IMR-90 (cell line): Measurements from ENCODE around the gene SCN10A. TPM values are rescaled to one million over a fixed set of nuclear protein-coding genes. Genes with fewer than 3 reads are reported as not detected.
A peak's percentile ranks its signal among the peaks of the same experiment; 100 is the strongest.

ENCODE experiments used
- ATAC-seq: fragments of 200-7000 bp; cut with Tn5 transposase; 2 replicates; pipeline ENCODE4 v1.9.1; 2020; ENCODE audit warnings: low read depth, mild to moderate bottlenecking, moderate library complexity
- BruUV-seq: library from RNA; stranded (reverse); fragments of 400-500 nt; replicated peaks from 2 replicates; lab custom pipeline; 2021; lab: Mats Ljungman, UMichigan
- CTCF ChIA-PET: fragments of 300-600 bp; formaldehyde crosslinking; extraction: SDS; loops from one replicate; lab custom pipeline; 2021; ENCODE audit warnings: antibody characterized with exemption; lab: Yijun Ruan, JAX
- POLR2A ChIA-PET: fragments of 300-600 bp; sonication (Branson Sonifier 250); formaldehyde crosslinking; loops from one replicate; lab custom pipeline; 2022; ENCODE audit warnings: antibody characterized with exemption; ENCODE audit not compliant: unreplicated experiment; lab: Charles Lee
- DNase-seq: peaks from one replicate; pipeline ENCODE4 v3.0.0; 2013
- H2AFZ ChIP-seq: replicated peaks from 2 replicates; pipeline ENCODE3; 2013; ENCODE audit warnings: low read length, mild to moderate bottlenecking; ENCODE audit not compliant: poor library complexity
- H2AK5ac ChIP-seq: 2 replicates; pipeline ENCODE4 v1.6.1; 2013; ENCODE audit warnings: low read depth, low read length, inconsistent platforms
- H2AK9ac ChIP-seq: replicated peaks from 2 replicates; pipeline ENCODE3; 2013; ENCODE audit warnings: mild to moderate bottlenecking, low read depth, low read length, moderate library complexity; ENCODE audit not compliant: poor library complexity
- H2BK120ac ChIP-seq: 2 replicates; pipeline ENCODE4 v1.6.1; 2013; ENCODE audit warnings: low read depth, low read length, inconsistent platforms
- H2BK15ac ChIP-seq: 3 replicates; pipeline ENCODE4 v1.6.1; 2013; ENCODE audit warnings: low read depth, low read length, inconsistent platforms
- H2BK20ac ChIP-seq: 2 replicates; pipeline ENCODE4 v1.6.1; 2013; ENCODE audit warnings: low read depth, mild to moderate bottlenecking, inconsistent platforms, low read length, moderate library complexity
- H2BK5ac ChIP-seq: 2 replicates; pipeline ENCODE4 v1.6.1; 2013; ENCODE audit warnings: mild to moderate bottlenecking, low read depth, low read length, inconsistent platforms; ENCODE audit not compliant: poor library complexity, severe bottlenecking
- H3K14ac ChIP-seq: replicated peaks from 2 replicates; pipeline ENCODE4 v1.6.1; 2013; ENCODE audit warnings: low read depth, low read length, inconsistent platforms
- H3K18ac ChIP-seq: 2 replicates; pipeline ENCODE4 v1.6.1; 2013; ENCODE audit warnings: low read depth, low read length, control low read depth
- H3K23ac ChIP-seq: 2 replicates; pipeline ENCODE4 v1.6.1; 2013; ENCODE audit warnings: low read depth, low read length, inconsistent platforms
- H3K27ac ChIP-seq: 2 replicates; pipeline ENCODE4 v1.5.1; 2013; ENCODE audit warnings: mild to moderate bottlenecking, control low read depth, low read length; ENCODE audit not compliant: insufficient read depth
- H3K27me3 ChIP-seq: 2 replicates; pipeline ENCODE4 v1.6.1; 2013; ENCODE audit warnings: low read length; ENCODE audit not compliant: control insufficient read depth, insufficient read depth
- H3K36me3 ChIP-seq: 2 replicates; pipeline ENCODE4 v1.6.1; 2013; ENCODE audit warnings: low read length, mixed read lengths; ENCODE audit not compliant: control insufficient read depth, insufficient read depth
- H3K4ac ChIP-seq: 2 replicates; pipeline ENCODE4 v1.6.1; 2013; ENCODE audit warnings: low read depth, low read length, inconsistent platforms
- H3K4me1 ChIP-seq: 2 replicates; pipeline ENCODE4 v1.6.1; 2013; ENCODE audit warnings: low read length, mixed read lengths; ENCODE audit not compliant: control insufficient read depth, insufficient read depth
- H3K4me2 ChIP-seq: 2 replicates; pipeline ENCODE4 v1.6.1; 2013; ENCODE audit warnings: low read depth, mild to moderate bottlenecking, control low read depth, low read length, moderate library complexity
- H3K4me3 ChIP-seq: 2 replicates; pipeline ENCODE4 v1.5.1; 2013; ENCODE audit warnings: low read depth, mild to moderate bottlenecking, control low read depth, low read length, moderate library complexity; ENCODE audit not compliant: insufficient read depth
- H3K56ac ChIP-seq: 2 replicates; pipeline ENCODE4 v1.6.1; 2013; ENCODE audit warnings: low read length, inconsistent platforms; ENCODE audit not compliant: insufficient read depth; ENCODE audit errors: extremely low read depth
- H3K79me1 ChIP-seq, 2 experiments: 2 replicates each; pipeline ENCODE4 v1.6.1; 2013; ENCODE audit warnings: low read length in 2 of 2, inconsistent platforms in 1 of 2, low read depth in 1 of 2
- H3K9ac ChIP-seq: 2 replicates; pipeline ENCODE4 v1.6.1; 2013; ENCODE audit warnings: low read depth, low read length, control low read depth
- H3K9me1 ChIP-seq: 2 replicates; pipeline ENCODE4 v1.6.1; 2013; ENCODE audit warnings: low read length, inconsistent platforms; ENCODE audit not compliant: insufficient read depth
- H3K9me3 ChIP-seq: 2 replicates; pipeline ENCODE4 v1.6.1; 2013; ENCODE audit warnings: low read length; ENCODE audit not compliant: control insufficient read depth, insufficient read depth
- H4K20me1 ChIP-seq: 2 replicates; pipeline ENCODE4 v1.6.1; 2013; ENCODE audit warnings: low read length, inconsistent platforms; ENCODE audit not compliant: insufficient read depth
- H4K5ac ChIP-seq: 2 replicates; pipeline ENCODE4 v1.6.1; 2013; ENCODE audit warnings: mild to moderate bottlenecking, low read depth, low read length, control low read depth
- H4K8ac ChIP-seq, 2 experiments: 2 replicates each; pipeline ENCODE4 v1.6.1; 2013; ENCODE audit warnings: low read depth in 2 of 2, low read length in 2 of 2, control low read depth in 1 of 2, inconsistent platforms in 1 of 2
- H4K91ac ChIP-seq: 2 replicates; pipeline ENCODE4 v1.6.1; 2013; ENCODE audit warnings: low read depth, low read length, inconsistent platforms; ENCODE audit not compliant: insufficient read depth
- BHLHE40 ChIP-seq: fragments of 150-350 bp; IDR thresholded peaks from 2 replicates; pipeline ENCODE4 v1.6.1; 2016; ENCODE audit warnings: mild to moderate bottlenecking, low read depth, low read length
- CEBPB ChIP-seq: IDR thresholded peaks from 2 replicates; pipeline ENCODE4 v1.6.1; 2012; ENCODE audit warnings: low read depth, low read length, improper control_type of control experiment
- MAFK ChIP-seq: IDR thresholded peaks from 2 replicates; pipeline ENCODE4 v1.6.1; 2012; ENCODE audit warnings: low read depth, low read length, improper control_type of control experiment
- NFE2L2 ChIP-seq: fragments of 150-350 bp; IDR thresholded peaks from 2 replicates; pipeline ENCODE4 v1.6.1; 2016; ENCODE audit warnings: low read depth, mild to moderate bottlenecking, low read length
- RAD21 ChIP-seq: IDR thresholded peaks from 2 replicates; pipeline ENCODE4 v1.6.1; 2012; ENCODE audit warnings: low read length, improper control_type of control experiment
- WGBS, 2 experiments: methylation state at CpG; one replicate each; pipeline versions ENCODE4 v1.1.5 to v1.1.7; 2013; ENCODE audit warnings: missing lambda C conversion rate in 2 of 2; ENCODE audit not compliant: insufficient read length in 1 of 2; ENCODE audit errors: extremely low coverage in 2 of 2; 5-methylcytosine and 5-hydroxymethylcytosine counted together
- dilution Hi-C: fragments of 300-500 bp; cut with HindIII; formaldehyde crosslinking; loops from one replicate; pipeline ENCODE4 v1.14.3; 2018; ENCODE audit warnings: low sequenced_read_pairs; ENCODE audit not compliant: unreplicated experiment
- in situ Hi-C: fragments of 300-500 bp; cut with MboI; formaldehyde crosslinking; loops from 3 replicates; pipeline ENCODE4 v1.14.3; 2019; ENCODE audit warnings: low sequenced_read_pairs, inconsistent platforms, mixed read lengths
- intact Hi-C: fragments of 100-400 bp; cut with micrococcal nuclease; formaldehyde crosslinking; loops from 2 replicates; pipeline ENCODE4 v1.10.0; 2022
- polyA plus RNA-seq, 3 experiments: library from polyadenylated mRNA; depleted of rRNA; stranded (reverse); fragments of >200 nt; gene quantifications; 2 replicates each; pipeline ENCODE4 v1.2.3, GENCODE V29; 2012; ENCODE audit warnings: low replicate concordance in 1 of 3
- total RNA-seq: library from RNA; depleted of rRNA; stranded (reverse); fragments of >200 nt; gene quantifications from 2 replicates; pipeline ENCODE4 v1.2.3, GENCODE V29; 2012
- TF ChIP-seq, protein P1 (sequence below): conservative IDR thresholded peaks from 2 replicates; pipeline ENCODE4 v1.5.1; 2012; ENCODE audit warnings: mild to moderate bottlenecking, low read depth, low read length, improper control_type of control experiment

SCN10A gene
- total and polyA plus RNA-seq, 2 of the 4 experiments (the other 2 are of a cell fraction), result not detected

DNA sequence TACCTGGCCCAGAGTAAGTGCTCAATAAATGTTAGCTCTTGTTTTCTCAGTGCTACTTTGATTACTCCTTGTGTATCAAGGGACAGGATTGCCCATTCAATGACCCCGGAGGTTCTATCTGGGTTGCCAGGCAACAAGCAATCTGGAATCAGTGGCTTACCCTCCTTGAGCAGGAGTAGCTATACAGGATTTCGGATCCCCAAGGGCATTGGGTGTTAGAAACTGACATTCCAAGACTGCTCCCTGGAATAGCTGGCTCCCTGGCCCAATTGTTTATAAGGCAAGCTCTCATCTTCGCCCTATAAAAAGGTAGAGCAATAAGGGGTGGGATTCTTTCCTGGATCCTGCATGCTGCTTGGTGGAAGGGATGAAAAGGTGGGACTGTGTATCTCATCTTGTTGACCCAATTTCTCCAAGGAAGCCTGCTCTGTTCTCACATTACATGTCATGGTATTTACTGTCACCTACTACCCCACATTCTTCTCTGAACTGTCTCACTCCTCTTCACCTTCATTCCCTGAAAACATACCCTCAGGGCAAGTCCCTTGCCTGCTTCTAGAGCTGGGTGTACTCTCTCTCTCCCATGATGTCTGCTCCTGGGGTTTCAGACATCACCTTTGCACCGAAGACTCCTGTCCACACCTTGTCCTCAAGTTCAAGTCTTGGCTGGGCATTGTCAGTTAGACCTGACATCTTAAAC lies 26.4 kb upstream of the SCN10A start (continued):
- TF ChIP-seq MAFK, result no peak

DNA sequence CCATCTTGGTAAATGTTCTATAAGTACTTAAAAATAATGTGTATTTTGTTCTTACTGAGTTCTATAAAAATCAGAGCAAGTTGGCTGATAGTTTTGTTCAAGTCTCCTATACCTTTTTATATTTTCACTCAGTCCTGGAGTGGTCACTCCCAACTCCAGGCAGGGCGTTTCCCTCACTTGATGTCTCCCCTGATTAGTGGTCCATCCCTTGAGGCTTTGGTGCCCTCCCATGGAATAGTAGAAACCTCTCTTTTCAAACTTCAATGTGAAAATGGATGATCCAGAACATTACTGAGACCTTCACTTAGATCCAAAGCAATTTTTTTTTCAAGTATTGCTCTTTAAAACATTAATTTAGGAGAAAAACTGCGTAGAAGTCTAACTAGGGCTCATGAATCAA lies 25.0 kb upstream of the SCN10A start:
- POLR2A ChIA-PET, result no interaction called here
- no peak overlapping the region for H2BK20ac ChIP-seq
- WGBS, 2 experiments, result 20% methylated on average over 1 of the region's 2 CpGs; no CpG with 5 or more reads in 1 of the 2 experiments
- H3K4ac ChIP-seq, result no peak overlapping the region
- H3K18ac ChIP-seq, result no peak overlapping the region
- BruUV-seq, result no TSS peak
- CTCF ChIA-PET, result interaction anchor here (0.9 kb wide), 1 partner anchor 108 kb away, joined by 3 read pairs; no protein-coding TSS in a partner anchor
- no peak overlapping the region for H2AFZ ChIP-seq
- peaks cover 12% of the 10 kb centered on the region for H3K27me3 ChIP-seq
- intact Hi-C loops (loop anchor here (5.0 kb wide), 2 partner anchors 154 to 494 kb away; partner anchors contain the start of gene XYLB), dilution Hi-C loops (no loop called here), in situ Hi-C loops (loop anchor here (5.0 kb wide), 1 partner anchor 319 kb away; no protein-coding TSS in a partner anchor)
- H3K4me3 ChIP-seq, result no peak overlapping the region
- H3K9ac ChIP-seq, result no peak overlapping the region
- peaks cover 7% of the 10 kb centered on the region for H3K9me1 ChIP-seq
- DNase-seq (no peak), ATAC-seq (no peak)
- H3K23ac ChIP-seq, result no peak overlapping the region
- no peak overlapping the region for H2AK5ac ChIP-seq
- H4K20me1 ChIP-seq, result no peaks in the 10 kb centered on the region
- no peak overlapping the region for H4K91ac ChIP-seq
- no peak overlapping the region for H3K14ac ChIP-seq
- no peak overlapping the region for H3K56ac ChIP-seq
- H3K4me1 ChIP-seq, result peaks cover 5% of the 10 kb centered on the region
- no peak overlapping the region for H2AK9ac ChIP-seq
- no peak overlapping the region for H2BK120ac ChIP-seq
- no peak overlapping the region for H4K5ac ChIP-seq
- no peaks in the 10 kb centered on the region for H3K79me1 ChIP-seq
- no peaks in the 10 kb centered on the region for H3K36me3 ChIP-seq
- no peak overlapping the region for H4K8ac ChIP-seq
- H2BK5ac ChIP-seq, result no peak overlapping the region
- TF ChIP-seq BHLHE40, result no peak
- no peak for TF ChIP-seq NFE2L2
- TF ChIP-seq MAFK, result no peak
- TF ChIP-seq CEBPB, result no peak
- peak; percentile 42 for TF ChIP-seq RAD21
- TF ChIP-seq, protein P1, sequence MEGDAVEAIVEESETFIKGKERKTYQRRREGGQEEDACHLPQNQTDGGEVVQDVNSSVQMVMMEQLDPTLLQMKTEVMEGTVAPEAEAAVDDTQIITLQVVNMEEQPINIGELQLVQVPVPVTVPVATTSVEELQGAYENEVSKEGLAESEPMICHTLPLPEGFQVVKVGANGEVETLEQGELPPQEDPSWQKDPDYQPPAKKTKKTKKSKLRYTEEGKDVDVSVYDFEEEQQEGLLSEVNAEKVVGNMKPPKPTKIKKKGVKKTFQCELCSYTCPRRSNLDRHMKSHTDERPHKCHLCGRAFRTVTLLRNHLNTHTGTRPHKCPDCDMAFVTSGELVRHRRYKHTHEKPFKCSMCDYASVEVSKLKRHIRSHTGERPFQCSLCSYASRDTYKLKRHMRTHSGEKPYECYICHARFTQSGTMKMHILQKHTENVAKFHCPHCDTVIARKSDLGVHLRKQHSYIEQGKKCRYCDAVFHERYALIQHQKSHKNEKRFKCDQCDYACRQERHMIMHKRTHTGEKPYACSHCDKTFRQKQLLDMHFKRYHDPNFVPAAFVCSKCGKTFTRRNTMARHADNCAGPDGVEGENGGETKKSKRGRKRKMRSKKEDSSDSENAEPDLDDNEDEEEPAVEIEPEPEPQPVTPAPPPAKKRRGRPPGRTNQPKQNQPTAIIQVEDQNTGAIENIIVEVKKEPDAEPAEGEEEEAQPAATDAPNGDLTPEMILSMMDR, result peak; percentile 32
- H2BK15ac ChIP-seq, result no peak overlapping the region
- no peak overlapping the region for H3K4me2 ChIP-seq
- H3K27ac ChIP-seq, result no peak overlapping the region
- H3K9me3 ChIP-seq, result no peaks in the 10 kb centered on the region
